GM12874 (cell line): ENCODE results near the gene RNU6-9.

Source experiments
- TF ChIP-seq, protein P1 (sequence below): IDR thresholded peaks from 2 replicates; pipeline ENCODE4 v1.5.1; 2011; ENCODE audit warnings: low read depth, mild to moderate bottlenecking, control low read depth, low read length, moderate library complexity; ENCODE audit not compliant: insufficient read depth

The RNU6-9 gene

DNA sequence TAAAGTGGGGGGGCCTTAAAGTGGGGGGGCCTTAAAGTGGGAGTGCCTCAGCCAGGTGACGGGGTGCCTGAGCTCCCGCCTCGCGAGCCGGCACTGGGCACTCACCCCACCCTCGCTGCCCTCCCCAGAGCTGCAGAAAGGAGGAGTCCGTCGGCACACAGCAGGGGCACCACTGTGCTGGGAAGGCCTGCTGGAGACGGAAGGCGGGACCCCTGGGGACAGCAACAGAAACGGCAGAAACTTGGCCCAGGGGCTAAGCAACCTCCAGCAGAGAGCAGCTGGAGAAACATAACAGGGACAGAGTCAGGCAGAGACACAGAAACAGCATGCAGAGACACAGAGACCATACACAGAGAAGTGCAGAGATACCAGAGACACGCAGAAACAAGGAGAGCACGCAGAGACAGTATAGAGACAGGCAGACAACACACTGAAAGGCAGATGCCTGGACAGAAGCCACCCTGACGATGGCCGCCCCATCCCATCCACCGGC lies 25.9 kb upstream of the RNU6-9 start:
- TF ChIP-seq, protein P1, sequence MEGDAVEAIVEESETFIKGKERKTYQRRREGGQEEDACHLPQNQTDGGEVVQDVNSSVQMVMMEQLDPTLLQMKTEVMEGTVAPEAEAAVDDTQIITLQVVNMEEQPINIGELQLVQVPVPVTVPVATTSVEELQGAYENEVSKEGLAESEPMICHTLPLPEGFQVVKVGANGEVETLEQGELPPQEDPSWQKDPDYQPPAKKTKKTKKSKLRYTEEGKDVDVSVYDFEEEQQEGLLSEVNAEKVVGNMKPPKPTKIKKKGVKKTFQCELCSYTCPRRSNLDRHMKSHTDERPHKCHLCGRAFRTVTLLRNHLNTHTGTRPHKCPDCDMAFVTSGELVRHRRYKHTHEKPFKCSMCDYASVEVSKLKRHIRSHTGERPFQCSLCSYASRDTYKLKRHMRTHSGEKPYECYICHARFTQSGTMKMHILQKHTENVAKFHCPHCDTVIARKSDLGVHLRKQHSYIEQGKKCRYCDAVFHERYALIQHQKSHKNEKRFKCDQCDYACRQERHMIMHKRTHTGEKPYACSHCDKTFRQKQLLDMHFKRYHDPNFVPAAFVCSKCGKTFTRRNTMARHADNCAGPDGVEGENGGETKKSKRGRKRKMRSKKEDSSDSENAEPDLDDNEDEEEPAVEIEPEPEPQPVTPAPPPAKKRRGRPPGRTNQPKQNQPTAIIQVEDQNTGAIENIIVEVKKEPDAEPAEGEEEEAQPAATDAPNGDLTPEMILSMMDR, result no peak

DNA sequence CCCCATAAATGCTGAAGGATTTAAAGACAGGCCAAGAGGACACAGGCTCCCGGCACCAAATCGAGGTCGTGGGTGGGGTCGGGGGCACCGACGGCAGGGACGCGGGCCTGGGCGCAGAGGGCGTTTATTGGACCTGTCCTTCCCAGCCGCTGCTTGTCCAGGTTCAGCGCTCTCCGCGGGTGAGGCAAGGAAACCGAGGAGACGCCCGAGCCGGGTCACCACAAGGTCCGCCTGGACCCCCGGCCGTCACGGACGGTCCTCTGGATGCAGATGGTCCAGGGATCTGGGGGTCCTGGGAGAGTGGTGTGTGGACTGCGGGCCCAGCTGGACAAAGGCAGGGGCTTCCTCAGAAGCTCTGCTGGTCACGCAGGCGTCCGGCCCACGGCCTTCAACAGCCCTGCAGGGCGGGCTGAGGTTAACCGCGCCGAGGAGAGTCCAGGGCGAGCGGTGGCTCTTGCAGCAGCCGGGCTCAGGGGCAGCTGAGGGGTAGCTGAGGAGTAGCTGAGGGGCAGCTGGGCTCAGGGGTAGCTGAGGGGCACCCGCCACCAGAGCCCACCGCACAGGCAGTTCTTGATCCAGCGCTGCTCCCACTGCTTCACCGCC lies 25.3 kb upstream of the RNU6-9 start:
- TF ChIP-seq, protein P1, result no peak

DNA sequence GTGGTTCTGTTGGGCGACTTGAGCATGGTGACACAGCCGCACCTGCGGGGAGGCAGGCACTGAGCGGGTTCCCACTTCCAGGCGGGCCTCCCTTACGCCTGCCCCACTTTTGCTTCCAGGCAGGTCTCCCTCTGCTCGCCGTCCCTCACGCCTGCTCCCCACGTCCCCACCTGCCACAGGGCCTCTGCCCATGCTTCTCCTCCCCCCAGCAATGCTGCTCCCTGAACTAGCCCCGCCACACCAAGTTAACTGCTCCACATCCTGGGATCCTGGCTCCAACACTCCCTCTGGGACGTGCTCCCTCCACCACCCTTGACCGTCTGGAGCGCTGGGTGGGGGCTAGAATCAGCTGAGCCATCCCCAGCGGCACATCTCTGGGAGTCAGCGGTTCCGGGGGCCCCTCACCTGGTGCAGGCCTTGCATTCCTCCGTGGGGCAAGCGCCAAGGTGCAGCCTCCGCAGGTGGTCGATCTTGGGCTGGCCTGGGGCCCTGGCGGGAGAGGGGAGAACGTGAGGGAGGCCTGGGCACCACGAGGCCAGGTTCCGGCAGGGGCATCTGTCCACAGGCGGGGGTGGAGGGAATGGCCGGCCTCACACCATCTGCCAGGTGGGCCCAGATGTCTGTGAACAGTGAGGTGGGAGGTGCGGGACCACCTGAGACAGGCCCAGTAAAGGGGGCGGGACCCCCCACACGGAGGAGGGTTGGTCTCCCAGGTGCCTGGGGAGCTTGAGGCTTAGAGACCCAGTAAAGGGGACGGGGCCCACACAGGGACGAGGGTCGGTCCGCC lies 24.6 kb upstream of the RNU6-9 start:
- TF ChIP-seq, protein P1, result no peak

DNA sequence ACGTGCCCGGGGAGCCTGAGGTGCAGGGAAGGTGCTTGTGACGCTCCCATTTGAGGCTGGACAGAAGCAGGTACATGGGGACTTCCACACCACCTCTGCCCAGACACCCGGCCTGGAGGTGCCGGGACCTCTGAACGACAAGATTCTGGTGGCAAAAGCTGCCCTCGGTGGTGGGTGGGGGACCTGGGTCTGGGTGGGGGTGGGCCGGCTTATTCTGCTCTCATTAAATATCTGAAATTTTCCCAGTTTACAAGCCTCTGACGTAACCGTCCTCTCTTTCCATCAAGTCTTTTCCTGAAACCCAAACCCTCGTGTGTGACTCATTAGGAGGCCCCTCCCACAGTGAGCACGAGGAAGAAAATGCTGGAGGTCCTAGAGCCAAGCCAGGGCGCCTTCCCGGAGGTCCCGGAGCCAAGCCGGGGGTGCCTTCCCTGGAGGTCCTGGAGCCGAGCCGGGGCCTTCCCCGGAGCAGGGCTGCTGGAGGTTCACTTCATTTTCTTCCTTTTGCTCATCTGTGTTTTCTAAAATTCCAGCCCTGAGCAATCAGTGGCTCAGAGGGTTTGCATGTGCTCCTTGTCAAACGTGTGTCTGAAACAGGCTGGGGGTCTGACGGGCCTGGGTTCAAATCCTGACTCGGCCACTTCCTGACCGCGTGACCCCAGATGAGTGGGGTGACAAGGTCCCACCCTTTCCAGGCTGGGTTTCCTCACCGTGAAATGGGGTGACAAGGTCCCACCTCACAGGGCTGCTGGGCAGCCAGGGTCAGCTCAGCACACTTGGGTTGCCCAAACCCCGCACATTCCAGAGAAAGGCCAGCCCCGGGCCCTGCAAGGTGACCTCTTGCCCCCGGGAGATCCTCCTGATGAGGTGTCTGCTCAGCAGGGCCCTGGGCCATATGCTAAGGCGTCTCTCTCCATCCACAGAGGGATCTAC lies 23.8 kb upstream of the RNU6-9 start:
- TF ChIP-seq, protein P1, result no peak

DNA sequence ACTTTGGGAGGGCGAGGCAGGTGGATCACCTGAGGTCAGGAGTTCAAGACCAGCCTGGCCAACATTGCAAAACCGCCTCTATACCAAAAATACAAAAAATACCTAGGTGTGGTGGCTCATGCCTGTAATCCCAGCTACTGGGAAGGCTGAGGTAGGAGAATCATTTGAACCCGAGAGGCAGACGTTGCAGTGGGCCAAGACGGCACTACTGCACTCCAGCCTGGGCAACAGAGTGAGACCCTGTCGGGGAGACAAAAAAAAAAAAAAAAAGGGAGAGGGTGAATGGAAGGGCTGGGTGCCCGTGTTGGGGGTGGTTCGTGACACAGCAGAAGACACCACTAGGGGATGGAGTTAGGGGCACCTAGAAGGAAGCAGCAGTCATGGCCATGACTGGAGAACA lies 23.0 kb upstream of the RNU6-9 start:
- TF ChIP-seq, protein P1, result no peak

DNA sequence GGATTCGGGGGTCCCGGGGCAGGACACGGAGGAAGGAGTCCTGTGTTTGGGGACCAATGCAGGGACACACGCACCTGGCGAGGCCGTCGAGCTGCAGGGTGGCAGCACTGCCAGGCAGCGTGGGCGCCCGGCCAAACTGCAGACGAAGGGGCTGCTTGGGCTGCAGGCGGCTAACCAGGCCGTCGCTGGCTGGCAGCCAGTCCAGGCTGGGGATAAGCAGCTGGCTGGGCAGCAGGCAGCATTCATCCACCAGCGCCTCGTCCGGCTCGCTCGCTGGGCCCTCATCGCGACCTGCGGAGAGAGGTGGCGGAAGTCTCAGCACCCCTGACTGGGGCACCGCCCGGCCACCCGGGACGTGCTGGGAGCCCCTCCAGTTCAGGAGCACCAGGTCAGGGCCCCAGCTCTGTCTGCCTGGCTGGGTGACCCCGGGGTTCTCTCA lies 22.3 kb upstream of the RNU6-9 start:
- TF ChIP-seq, protein P1, result no peak
